LNCAP (cell line): ENCODE data around the gene MYT1.

Experiments
- CTCF ChIP-seq: fragments of 450-650 bp; IDR thresholded peaks from 2 replicates; pipeline ENCODE4 v1.5.1; 2017; ENCODE audit warnings: mild to moderate bottlenecking

The MYT1 gene

GRCh38 chr20:64210656-64211369, 46.6 kb downstream of the MYT1 start:
- TF ChIP-seq CTCF: no peak

GRCh38 chr20:64211874-64212658, 47.8 kb downstream of the MYT1 start:
- TF ChIP-seq CTCF: no peak

DNA sequence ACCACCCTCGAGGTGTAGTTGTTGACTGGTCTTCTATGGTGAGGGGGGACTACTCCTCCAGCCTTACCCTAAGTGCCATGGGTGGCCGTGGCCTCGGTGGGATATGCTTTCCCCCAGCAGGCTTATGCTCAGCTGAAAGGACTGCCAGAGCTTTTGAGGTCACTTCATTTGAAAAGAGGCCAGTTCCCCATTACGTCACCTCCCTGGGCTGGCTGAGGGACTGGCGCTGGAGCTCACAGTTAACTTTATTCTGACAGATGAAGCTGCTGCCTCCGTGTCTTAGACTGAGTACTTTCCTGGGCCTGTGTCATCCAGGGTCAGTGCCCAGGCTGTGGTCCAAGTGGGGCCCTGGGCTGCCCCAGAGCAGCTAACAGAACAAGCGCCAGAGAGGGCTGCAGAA, 48.5 kb downstream of the MYT1 start:
- no peak for TF ChIP-seq CTCF

DNA sequence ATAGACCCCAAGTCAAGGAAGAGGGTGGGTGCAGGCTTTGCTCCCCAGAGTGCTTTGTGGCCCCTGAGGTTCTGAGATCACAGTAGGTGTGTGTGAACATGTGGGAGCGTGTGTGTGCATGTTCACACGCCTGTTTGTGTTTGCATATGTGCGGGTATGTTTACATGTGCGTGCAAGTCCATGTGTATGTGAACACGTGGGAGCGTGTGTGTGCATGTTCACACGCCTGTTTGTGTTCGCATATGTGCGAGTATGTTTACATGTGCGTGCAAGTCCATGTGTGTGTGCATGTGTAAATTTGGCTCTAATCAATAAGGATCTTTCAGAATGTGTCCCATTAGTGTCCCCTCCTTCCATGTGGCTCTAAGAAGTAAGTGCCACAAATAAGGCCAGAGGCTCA, 49.9 kb downstream of the MYT1 start:
- no peak for TF ChIP-seq CTCF

GRCh38 chr20:64214952-64215351, 50.7 kb downstream of the MYT1 start:
- no peak for TF ChIP-seq CTCF

- no peak for TF ChIP-seq CTCF
Observed at GRCh38 chr20:64216036-64216435, 51.8 kb downstream of the MYT1 start.

- TF ChIP-seq CTCF: no peak
Observed at GRCh38 chr20:64216910-64217309, 52.7 kb downstream of the MYT1 start.
